Caco-2 (cell line): ENCODE data around the gene POLR1D. TPM values are rescaled to one million over a fixed set of nuclear protein-coding genes. Genes with fewer than 3 reads are reported as not detected.

Experiments used
- BruUV-seq: library from RNA; stranded (reverse); fragments of 400-500 nt; replicated peaks from 2 replicates; lab custom pipeline; 2021; lab: Mats Ljungman, UMichigan
- CTCF ChIA-PET: fragments of 300-600 bp; sonication (Branson Sonifier 250); formaldehyde crosslinking; loops from one replicate; lab custom pipeline; 2022; ENCODE audit warnings: antibody characterized with exemption; lab: Charles Lee
- POLR2A ChIA-PET: fragments of 300-600 bp; sonication (Branson Sonifier 250); formaldehyde crosslinking; loops from one replicate; lab custom pipeline; 2022; ENCODE audit warnings: antibody characterized with exemption; lab: Charles Lee
- DNase-seq, 2 experiments: peaks; one replicate each; pipeline versions ENCODE4 v3.0.0 to v3.0.0-alpha.2; 2020 to 2022
- H3K27me3 ChIP-seq: replicated peaks from 2 replicates; pipeline ENCODE4 v1.6.0; 2011; ENCODE audit warnings: low read length; ENCODE audit not compliant: control insufficient read depth, insufficient read depth
- H3K36me3 ChIP-seq: 2 replicates; pipeline ENCODE4 v1.5.1; 2011; ENCODE audit warnings: low read length; ENCODE audit not compliant: control insufficient read depth, insufficient read depth
- H3K4me1 ChIP-seq: fragments of 250-450 bp; sonication (Bioruptor Pico); 2 replicates; pipeline ENCODE4 v1.5.1; 2020; ENCODE audit warnings: mild to moderate bottlenecking
- H3K4me3 ChIP-seq: 2 replicates; pipeline ENCODE4 v1.5.1; 2011; ENCODE audit warnings: low read depth, mild to moderate bottlenecking, control low read depth, low read length
- H3K9me3 ChIP-seq: fragments of 250-450 bp; sonication (Bioruptor Pico); 2 replicates; pipeline ENCODE4 v1.5.1; 2020; ENCODE audit warnings: mild to moderate bottlenecking, moderate library complexity
- H3K27ac Mint-ChIP-seq: one replicate; pipeline ENCODE4 v1.8.0; 2022; ENCODE audit warnings: mixed read lengths; ENCODE audit not compliant: unreplicated experiment
- H3K27me3 Mint-ChIP-seq: one replicate; pipeline ENCODE4 v1.8.0; 2022; ENCODE audit warnings: mixed read lengths; ENCODE audit not compliant: insufficient read depth, unreplicated experiment
- H3K36me3 Mint-ChIP-seq: one replicate; pipeline ENCODE4 v1.8.0; 2022; ENCODE audit warnings: mild to moderate bottlenecking, mixed read lengths; ENCODE audit not compliant: insufficient read depth, unreplicated experiment
- H3K4me1 Mint-ChIP-seq: one replicate; pipeline ENCODE4 v1.8.0; 2022; ENCODE audit warnings: low read depth, mixed read lengths; ENCODE audit not compliant: unreplicated experiment
- H3K4me3 Mint-ChIP-seq: one replicate; pipeline ENCODE4 v1.8.0; 2022; ENCODE audit warnings: mild to moderate bottlenecking, moderate library complexity, mixed read lengths; ENCODE audit not compliant: unreplicated experiment
- H3K9me3 Mint-ChIP-seq: one replicate; pipeline ENCODE4 v1.8.0; 2022; ENCODE audit warnings: mixed read lengths; ENCODE audit not compliant: unreplicated experiment
- intact Hi-C: fragments of 100-400 bp; cut with micrococcal nuclease; formaldehyde crosslinking; loops from one replicate; pipeline ENCODE4 v1.10.0; 2022; ENCODE audit not compliant: unreplicated experiment
- total RNA-seq: library from RNA; stranded (reverse); gene quantifications from 2 replicates; pipeline ENCODE4 v1.2.3, GENCODE V29; 2022
- TF ChIP-seq, protein P1 (sequence below), 2 experiments: fragments of 200-600 bp in 1 of 2; IDR thresholded peaks; 1 replicate in 1 of 2; 2 replicates in 1 of 2; pipeline versions ENCODE4 v1.5.1 to v1.8.0; 2011 to 2022; ENCODE audit warnings: antibody characterized with exemption in 1 of 2, control low read depth in 1 of 2, inconsistent platforms in 1 of 2, low read depth in 1 of 2, low read length in 1 of 2, mild to moderate bottlenecking in 1 of 2, moderate library complexity in 1 of 2; ENCODE audit not compliant: insufficient read depth in 1 of 2, severe bottlenecking in 1 of 2, unreplicated experiment in 1 of 2

POLR1D gene
- total RNA-seq, 1 experiment from 2014 or later, result 201 TPM

GRCh38 chr13:27605610-27606200 lies 16.0 kb upstream of the POLR1D start:
- CTCF ChIA-PET, result interaction anchor here (1.0 kb wide), 1 partner anchor 244 kb away, joined by 5 read pairs; no protein-coding TSS in a partner anchor
- no peak overlapping the region for H3K4me3 ChIP-seq
- Mint-ChIP-seq H3K27me3 (no peaks in the 10 kb centered on the region), H3K9me3 (no peaks in the 10 kb centered on the region), H3K4me3 (no peak overlapping the region), H3K36me3 (no peaks in the 10 kb centered on the region), H3K4me1 (peaks cover 18% of the 10 kb centered on the region), H3K27ac (no peak overlapping the region)
- intact Hi-C loops, result no loop called here
- no peaks in the 10 kb centered on the region for H3K36me3 ChIP-seq
- BruUV-seq, result no TSS peak
- H3K27me3 ChIP-seq, result no peaks in the 10 kb centered on the region
- 0 out of 2 replicates have a peak, but pooled peaks cover 3% of the 10 kb centered on the region for H3K9me3 ChIP-seq
- DNase-seq, result no peak
- TF ChIP-seq, protein P1, sequence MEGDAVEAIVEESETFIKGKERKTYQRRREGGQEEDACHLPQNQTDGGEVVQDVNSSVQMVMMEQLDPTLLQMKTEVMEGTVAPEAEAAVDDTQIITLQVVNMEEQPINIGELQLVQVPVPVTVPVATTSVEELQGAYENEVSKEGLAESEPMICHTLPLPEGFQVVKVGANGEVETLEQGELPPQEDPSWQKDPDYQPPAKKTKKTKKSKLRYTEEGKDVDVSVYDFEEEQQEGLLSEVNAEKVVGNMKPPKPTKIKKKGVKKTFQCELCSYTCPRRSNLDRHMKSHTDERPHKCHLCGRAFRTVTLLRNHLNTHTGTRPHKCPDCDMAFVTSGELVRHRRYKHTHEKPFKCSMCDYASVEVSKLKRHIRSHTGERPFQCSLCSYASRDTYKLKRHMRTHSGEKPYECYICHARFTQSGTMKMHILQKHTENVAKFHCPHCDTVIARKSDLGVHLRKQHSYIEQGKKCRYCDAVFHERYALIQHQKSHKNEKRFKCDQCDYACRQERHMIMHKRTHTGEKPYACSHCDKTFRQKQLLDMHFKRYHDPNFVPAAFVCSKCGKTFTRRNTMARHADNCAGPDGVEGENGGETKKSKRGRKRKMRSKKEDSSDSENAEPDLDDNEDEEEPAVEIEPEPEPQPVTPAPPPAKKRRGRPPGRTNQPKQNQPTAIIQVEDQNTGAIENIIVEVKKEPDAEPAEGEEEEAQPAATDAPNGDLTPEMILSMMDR (IDR thresholded peaks at IDR 0.05; ENCODE audit: insufficient read depth in 1 of 2, low read depth in 1 of 2, low read length in 1 of 2, severe bottlenecking in 1 of 2, unreplicated experiment in 1 of 2), result no peak
- POLR2A ChIA-PET, result interaction anchor here (1.6 kb wide), 1 partner anchor 12 kb away, joined by 4 read pairs; no protein-coding TSS in a partner anchor
- H3K4me1 ChIP-seq, result peaks cover 25% of the 10 kb centered on the region

DNA sequence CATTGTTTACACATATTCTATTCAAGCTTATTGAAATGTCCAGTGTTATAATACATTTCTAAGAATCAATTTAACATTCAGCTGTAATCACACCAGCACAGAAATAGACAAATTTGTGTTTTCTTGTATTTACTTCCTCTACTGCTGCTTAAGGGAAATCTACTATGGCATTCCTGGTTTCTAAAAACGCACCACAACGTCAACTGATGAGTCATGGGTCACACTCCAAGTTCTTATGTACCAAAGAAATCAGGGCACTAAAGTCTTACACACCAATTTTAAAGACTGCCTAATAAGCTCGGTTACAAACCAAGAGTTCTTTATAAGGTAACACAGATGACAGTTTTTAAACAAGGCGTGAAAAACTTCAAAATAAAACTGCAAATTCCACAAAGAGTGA lies 14.6 kb upstream of the POLR1D start:
- H3K4me3 Mint-ChIP-seq, result no peak overlapping the region
- H3K9me3 Mint-ChIP-seq, result no peaks in the 10 kb centered on the region
- no peak overlapping the region for H3K27ac Mint-ChIP-seq
- DNase-seq, result no peak
- Histone ChIP-seq H3K4me1 (peaks cover 25% of the 10 kb centered on the region), H3K9me3 (0 out of 2 replicates have a peak, but pooled peaks cover 3% of the 10 kb centered on the region), H3K27me3 (no peaks in the 10 kb centered on the region), H3K36me3 (no peaks in the 10 kb centered on the region), H3K4me3 (no peak overlapping the region)
- TF ChIP-seq, protein P1 (IDR thresholded peaks at IDR 0.05; ENCODE audit: insufficient read depth in 1 of 2, low read depth in 1 of 2, low read length in 1 of 2, severe bottlenecking in 1 of 2, unreplicated experiment in 1 of 2), result no peak
- H3K27me3 Mint-ChIP-seq, result no peaks in the 10 kb centered on the region
- H3K4me1 Mint-ChIP-seq, result peaks cover 31% of the 10 kb centered on the region
- CTCF ChIA-PET, result no interaction called here
- POLR2A ChIA-PET, result interaction anchor here (1.3 to 1.6 kb wide), 2 partner anchors 11 to 13 kb away, joined by 4 to 9 read pairs; partner anchors contain the start of gene LNX2
- no peaks in the 10 kb centered on the region for H3K36me3 Mint-ChIP-seq
- intact Hi-C loops, result no loop called here
- no TSS peak for BruUV-seq

- H3K9me3 ChIP-seq, result peaks cover 20% of the 10 kb centered on the region
- intact Hi-C loops, result no loop called here
- TF ChIP-seq, protein P1 (IDR thresholded peaks at IDR 0.05; ENCODE audit: insufficient read depth in 1 of 2, low read depth in 1 of 2, low read length in 1 of 2, severe bottlenecking in 1 of 2, unreplicated experiment in 1 of 2), result no peak
- CTCF ChIA-PET, result no interaction called here
- Mint-ChIP-seq H3K36me3 (peaks cover 21% of the 10 kb centered on the region), H3K27ac (no peak overlapping the region), H3K27me3 (no peaks in the 10 kb centered on the region), H3K4me3 (no peak overlapping the region), H3K4me1 (peaks cover 48% of the 10 kb centered on the region), H3K9me3 (no peaks in the 10 kb centered on the region)
- H3K27me3 ChIP-seq, result no peaks in the 10 kb centered on the region
- H3K36me3 ChIP-seq, result 0 out of 2 replicates have a peak, but pooled peaks cover 3% of the 10 kb centered on the region
- H3K4me1 ChIP-seq, result peaks cover 41% of the 10 kb centered on the region
- DNase-seq, result no peak
- no TSS peak for BruUV-seq
- H3K4me3 ChIP-seq, result no peak overlapping the region
- POLR2A ChIA-PET, result no interaction called here
These were observed 8.1 kb upstream of the POLR1D start for GRCh38 chr13:27613628-27614027.
